Jurkat, Clone E6-1 (cell line): ENCODE results near the gene CLPTM1L.
"Not testable (repeated sequence)": the region's sequence is repeated elsewhere in the genome, so short reads cannot be mapped to it uniquely, and the experiment has no call there.

Source experiments
- DNase-seq: peaks from one replicate; pipeline ENCODE4 v3.0.0-alpha.2; 2011; ENCODE audit warnings: low read depth, low spot score
- H3K4me3 ChIP-seq: 2 replicates; pipeline ENCODE4 v1.5.1; 2011; ENCODE audit warnings: mild to moderate bottlenecking, low read length, control low read depth, moderate library complexity

Gene CLPTM1L

GRCh38 chr5:1381370-1382247, 36.7 kb upstream of the CLPTM1L start:
- no peak overlapping the region for H3K4me3 ChIP-seq
- no peak for DNase-seq

- DNase-seq = no peak
These were observed 36.0 kb upstream of the CLPTM1L start for GRCh38 chr5:1380910-1381309.

GRCh38 chr5:1380011-1380817, 35.3 kb upstream of the CLPTM1L start:
- DNase-seq = no peak
- H3K4me3 ChIP-seq = no peak overlapping the region

More at GRCh38 chr5:1380910-1381309, 36.0 kb upstream of the CLPTM1L start:
- no peak overlapping the region for H3K4me3 ChIP-seq

- no peak for DNase-seq
These were observed 34.2 kb upstream of the CLPTM1L start for GRCh38 chr5:1378866-1379659.

GRCh38 chr5:1378096-1378495, 33.2 kb upstream of the CLPTM1L start:
- DNase-seq = no peak
- H3K4me3 ChIP-seq = no peak overlapping the region

More at GRCh38 chr5:1378866-1379659, 34.2 kb upstream of the CLPTM1L start:
- H3K4me3 ChIP-seq = no peak overlapping the region

- H3K4me3 ChIP-seq = no peak overlapping the region
- DNase-seq = no peak
These were observed 32.1 kb upstream of the CLPTM1L start for GRCh38 chr5:1376981-1377380.

GRCh38 chr5:1375871-1376810, 31.2 kb upstream of the CLPTM1L start:
- no peak overlapping the region for H3K4me3 ChIP-seq
- no peak for DNase-seq

- no peak overlapping the region for H3K4me3 ChIP-seq
- DNase-seq = no peak
These were observed 29.8 kb upstream of the CLPTM1L start for GRCh38 chr5:1374679-1375055.

GRCh38 chr5:1374030-1374678, 29.3 kb upstream of the CLPTM1L start:
- H3K4me3 ChIP-seq = no peak overlapping the region
- peak; percentile 57 for DNase-seq

- H3K4me3 ChIP-seq, DNase-seq: not testable (repeated sequence)
These were observed 27.1 kb upstream of the CLPTM1L start for GRCh38 chr5:1371972-1372342.

GRCh38 chr5:1371218-1371971, 26.5 kb upstream of the CLPTM1L start:
- no peak overlapping the region for H3K4me3 ChIP-seq
- DNase-seq = no peak

- no peak overlapping the region for H3K4me3 ChIP-seq
- no peak for DNase-seq
These were observed 25.1 kb upstream of the CLPTM1L start for GRCh38 chr5:1370006-1370405.

GRCh38 chr5:1368756-1369155, 23.9 kb upstream of the CLPTM1L start:
- H3K4me3 ChIP-seq = no peak overlapping the region
- DNase-seq = no peak

- no peak for DNase-seq
- no peak overlapping the region for H3K4me3 ChIP-seq
These were observed 23.3 kb upstream of the CLPTM1L start for GRCh38 chr5:1368236-1368635.

GRCh38 chr5:1367149-1367548, 22.2 kb upstream of the CLPTM1L start:
- DNase-seq = no peak

GRCh38 chr5:1366514-1366913, 21.6 kb upstream of the CLPTM1L start:
- H3K4me3 ChIP-seq = no peak overlapping the region
- no peak for DNase-seq

More at GRCh38 chr5:1367149-1367548, 22.2 kb upstream of the CLPTM1L start:
- H3K4me3 ChIP-seq = no peak overlapping the region

GRCh38 chr5:1364211-1364610, 19.3 kb upstream of the CLPTM1L start:
- DNase-seq = no peak
- H3K4me3 ChIP-seq = no peak overlapping the region
